T-cell (primary cell): ENCODE data around the gene ISL2. TPM values are rescaled to one million over a fixed set of nuclear protein-coding genes. Genes with fewer than 3 reads are reported as not detected.
A peak's percentile ranks its signal among the peaks of the same experiment; 100 is the strongest.

Experiments
- ATAC-seq, 4 experiments: fragments of 200-7000 bp in 3 of 4; fragments of 150-1000 bp in 1 of 4; cut with Tn5 transposase; replicated peaks in 1 of 4; 1 replicate in 3 of 4; 2 replicates in 1 of 4; pipeline ENCODE4 v1.10.0; 2021; ENCODE audit warnings: moderate library complexity in 3 of 4, mild to moderate bottlenecking in 2 of 4, moderate number of reproducible peaks in 1 of 4
- CTCF ChIA-PET, 2 donors: fragments of 300-600 bp; sonication (Branson Sonifier 250); formaldehyde crosslinking; loops; one replicate each; lab custom pipeline; 2022; ENCODE audit warnings: antibody characterized with exemption in 2 of 2; lab: Charles Lee
- POLR2A ChIA-PET, 2 donors: fragments of 300-600 bp; sonication (Branson Sonifier 250); formaldehyde crosslinking; loops; one replicate each; lab custom pipeline; 2022; ENCODE audit warnings: antibody characterized with exemption in 2 of 2; lab: Charles Lee
- DNase-seq, 35 experiments: peaks; one replicate each; pipeline versions ENCODE4 v3.0.0 to v3.0.0-alpha.2; 2013 to 2023
- H3K27ac ChIP-seq: one replicate; pipeline ENCODE4 v1.5.1; 2013; ENCODE audit warnings: low read length
- H3K27me3 ChIP-seq, 2 experiments: replicated peaks in 1 of 2; 1 replicate in 1 of 2; 2 replicates in 1 of 2; pipeline versions ENCODE4 v1.6.1 to v1.7.0; 2013; ENCODE audit warnings: low read length in 1 of 2, mixed read lengths in 1 of 2; ENCODE audit not compliant: control insufficient read depth in 2 of 2, insufficient read depth in 2 of 2; ENCODE audit errors: extremely low read depth in 1 of 2
- H3K36me3 ChIP-seq, 2 donors: 1 replicate in 1 of 2; 2 replicates in 1 of 2; pipeline versions ENCODE4 v1.6.1 to v1.7.0; 2013; ENCODE audit warnings: low read length in 1 of 2; ENCODE audit not compliant: control insufficient read depth in 2 of 2, insufficient read depth in 1 of 2; ENCODE audit errors: extremely low read depth in 1 of 2
- H3K4me1 ChIP-seq, 2 experiments: 1 replicate in 1 of 2; 2 replicates in 1 of 2; pipeline versions ENCODE4 v1.6.1 to v1.7.0; 2013; ENCODE audit warnings: low read length in 2 of 2, mixed read lengths in 1 of 2; ENCODE audit not compliant: insufficient read depth in 2 of 2, control insufficient read depth in 1 of 2; ENCODE audit errors: extremely low read depth in 1 of 2
- H3K4me3 ChIP-seq, 2 donors: 1 replicate in 1 of 2; 2 replicates in 1 of 2; pipeline versions ENCODE4 v1.5.1 to v1.7.0; 2013; ENCODE audit warnings: mild to moderate bottlenecking in 2 of 2, low read length in 1 of 2, moderate library complexity in 1 of 2; ENCODE audit not compliant: control insufficient read depth in 1 of 2; ENCODE audit errors: extremely low read depth in 1 of 2
- H3K9me3 ChIP-seq: 2 replicates; pipeline ENCODE4 v1.7.0; 2013
- H3K27ac Mint-ChIP-seq, 2 donors: one replicate each; pipeline ENCODE4 v1.8.0; 2020 to 2021; ENCODE audit warnings: mild to moderate bottlenecking in 2 of 2, mixed read lengths in 2 of 2
- H3K27me3 Mint-ChIP-seq, 2 donors: one replicate each; pipeline ENCODE4 v1.8.0; 2021 to 2022; ENCODE audit warnings: mixed read lengths in 2 of 2
- H3K36me3 Mint-ChIP-seq: one replicate; pipeline ENCODE4 v1.8.0; 2021; ENCODE audit warnings: mixed read lengths
- H3K4me1 Mint-ChIP-seq, 3 donors: one replicate each; pipeline ENCODE4 v1.8.0; 2020 to 2022; ENCODE audit warnings: mixed read lengths in 3 of 3, mild to moderate bottlenecking in 1 of 3
- H3K4me3 Mint-ChIP-seq, 3 donors: one replicate each; pipeline ENCODE4 v1.8.0; 2020 to 2022; ENCODE audit warnings: mild to moderate bottlenecking in 3 of 3, mixed read lengths in 3 of 3, moderate library complexity in 3 of 3
- H3K9me3 Mint-ChIP-seq, 3 donors: one replicate each; pipeline ENCODE4 v1.8.0; 2020 to 2022; ENCODE audit warnings: mixed read lengths in 3 of 3
- WGBS: methylation state at CpG from one replicate; pipeline ENCODE4 v1.1.5; 2013; ENCODE audit warnings: missing lambda C conversion rate; ENCODE audit not compliant: insufficient coverage; 5-methylcytosine and 5-hydroxymethylcytosine counted together
- total RNA-seq, 35 experiments: library from RNA in 6 of 35; stranded (reverse) in 6 of 35; fragments of 120-200 nt in 1 of 35; gene quantifications; one replicate each; pipeline versions ENCODE4 v1.2.1 to v1.2.4 and lab custom pipeline; 2013 to 2026

Gene ISL2
- total RNA-seq, 5 donors from 2014 or later (not counting 1 experiment from before 2014, with no cell fraction given) = 0.23 to 0.44 (median 0.26) TPM; not detected in 2

- ChIA-PET POLR2A (interaction anchor here in 1 of 2 donors (0.6 kb wide), 1 partner anchor 571 kb away, joined by 6 read pairs; no protein-coding TSS in a partner anchor), CTCF (interaction anchor here in 1 of 2 donors (0.6 kb wide), 1 partner anchor 44 kb away, joined by 9 read pairs; no protein-coding TSS in a partner anchor)
- no peaks in the 10 kb centered on the region for H3K36me3 Mint-ChIP-seq
- Histone ChIP-seq H3K4me1 (peaks cover 31 to 57% of the 10 kb centered on the region in 2 experiments), H3K9me3 (no peaks in the 10 kb centered on the region), H3K27me3 (peaks cover 22 to 85% of the 10 kb centered on the region in 2 experiments), H3K27ac (no peak overlapping the region), H3K36me3 (no peaks in the 10 kb centered on the region), H3K4me3 (peak overlapping the region; percentile 41 to 71)
- no peak for ATAC-seq
- peaks cover 68 to 79% of the 10 kb centered on the region in 2 donors for H3K27me3 Mint-ChIP-seq
- WGBS = 10% methylated on average over 23 of the region's 39 CpGs
- H3K4me1 Mint-ChIP-seq = peaks cover 46 to 49% (median 48%) of the 10 kb centered on the region in 3 donors
- peak overlapping the region; percentile 61 to 70 (median 67) for H3K4me3 Mint-ChIP-seq
- DNase-seq = peak in 1 of 35 experiments; percentile 33
- H3K9me3 Mint-ChIP-seq = no peaks in the 10 kb centered on the region
- peak overlapping the region in 1 of 2 donors; percentile 83 for H3K27ac Mint-ChIP-seq
These were observed 993 bp upstream of the ISL2 start for GRCh38 chr15:76335307-76336253.

GRCh38 chr15:76337059-76337695 lies 604 bp downstream of the ISL2 start:
- Mint-ChIP-seq H3K4me1 (peaks cover 56 to 63% (median 59%) of the 10 kb centered on the region in 3 donors), H3K9me3 (no peaks in the 10 kb centered on the region), H3K4me3 (peak overlapping the region; percentile 62 to 70 (median 67)), H3K27me3 (peaks cover 69 to 90% of the 10 kb centered on the region in 2 donors), H3K27ac (peak overlapping the region in 1 of 2 donors; percentile 21), H3K36me3 (no peaks in the 10 kb centered on the region)
- H3K4me3 ChIP-seq = peak overlapping the region; percentile 41 to 71
- CTCF ChIA-PET = no interaction called here
- H3K36me3 ChIP-seq = no peaks in the 10 kb centered on the region
- H3K27me3 ChIP-seq = peaks cover 26 to 98% of the 10 kb centered on the region in 2 experiments
- peaks cover 37 to 73% of the 10 kb centered on the region in 2 experiments for H3K4me1 ChIP-seq
- DNase-seq (peak in 2 of 35 experiments; percentile 10 to 46), ATAC-seq (no peak)
- 12% methylated on average over 9 of the region's 25 CpGs for WGBS
- H3K27ac ChIP-seq = no peak overlapping the region
- POLR2A ChIA-PET = interaction anchor here in 1 of 2 donors (0.6 kb wide), 1 partner anchor 1985 kb away, joined by 8 read pairs; no protein-coding TSS in a partner anchor
- no peaks in the 10 kb centered on the region for H3K9me3 ChIP-seq

- CTCF ChIA-PET = no interaction called here
- Histone ChIP-seq H3K4me1 (peaks cover 38 to 79% of the 10 kb centered on the region in 2 experiments), H3K27ac (no peak overlapping the region), H3K27me3 (peaks cover 26 to 97% of the 10 kb centered on the region in 2 experiments), H3K9me3 (no peaks in the 10 kb centered on the region), H3K36me3 (no peaks in the 10 kb centered on the region), H3K4me3 (peak overlapping the region in 1 of 2 donors; percentile 56)
- H3K36me3 Mint-ChIP-seq = no peaks in the 10 kb centered on the region
- H3K27ac Mint-ChIP-seq = no peak overlapping the region
- ATAC-seq = peak in 3 of 4 experiments; percentile 17 to 37 (median 17)
- peaks cover 64 to 85% of the 10 kb centered on the region in 2 donors for H3K27me3 Mint-ChIP-seq
- 6% methylated on average over 89 of the region's 89 CpGs for WGBS
- H3K4me3 Mint-ChIP-seq = peak overlapping the region in 2 of 3 donors; percentile 70 to 94
- peak in 5 of 35 experiments; percentile 11 to 49 (median 24) for DNase-seq
- no peaks in the 10 kb centered on the region for H3K9me3 Mint-ChIP-seq
- POLR2A ChIA-PET = no interaction called here
- peaks cover 56 to 64% (median 60%) of the 10 kb centered on the region in 3 donors for H3K4me1 Mint-ChIP-seq
These were observed 1.3 kb downstream of the ISL2 start for GRCh38 chr15:76337696-76338485.

DNA sequence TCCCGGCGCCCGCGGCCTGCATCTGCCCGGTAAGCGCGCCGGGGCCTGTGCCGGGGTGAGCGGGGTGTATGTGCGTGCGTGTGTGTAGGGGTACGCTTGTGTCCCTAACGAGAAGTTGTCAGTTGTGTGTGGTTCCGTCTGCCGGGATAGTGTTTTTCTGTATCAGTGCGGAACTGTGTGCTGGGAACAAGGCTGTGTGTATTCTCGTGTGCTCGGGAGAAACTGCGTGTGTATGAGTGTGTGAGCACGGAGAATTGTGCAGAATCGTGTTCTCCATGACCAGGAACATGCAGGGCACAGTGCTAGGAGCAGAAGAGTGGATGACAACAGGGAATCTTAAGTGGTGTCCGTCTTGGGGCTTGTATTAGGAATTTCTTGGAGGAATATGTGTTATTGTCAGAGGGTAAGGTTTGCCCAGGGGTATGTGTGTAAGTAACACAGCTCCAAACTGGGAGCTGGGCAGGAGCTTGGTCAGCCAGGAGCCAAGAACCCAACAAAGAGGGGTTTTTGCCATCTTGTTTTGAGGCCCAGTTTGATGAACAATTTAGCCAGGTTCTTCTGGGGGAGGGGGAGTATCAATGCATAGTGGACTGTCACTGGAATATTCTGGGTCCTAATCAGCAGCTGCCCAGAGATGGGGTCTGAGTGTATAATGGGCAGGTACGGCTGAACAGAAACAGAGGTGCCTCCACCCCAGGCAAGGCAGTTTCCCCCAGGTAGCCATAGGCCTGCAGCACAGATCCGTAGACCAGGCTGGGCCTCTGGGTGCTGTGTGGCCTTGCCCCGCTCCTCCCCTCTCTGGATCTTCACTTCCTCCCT lies 2.1 kb downstream of the ISL2 start:
- peaks cover 30 to 98% of the 10 kb centered on the region in 2 experiments for H3K27me3 ChIP-seq
- H3K4me3 ChIP-seq = peak overlapping the region in 1 of 2 donors; percentile 56
- no peaks in the 10 kb centered on the region for H3K9me3 Mint-ChIP-seq
- H3K4me1 Mint-ChIP-seq = peaks cover 63 to 71% (median 63%) of the 10 kb centered on the region in 3 donors
- H3K27me3 Mint-ChIP-seq = peaks cover 66 to 85% of the 10 kb centered on the region in 2 donors
- peak overlapping the region; percentile 42 to 94 (median 80) for H3K4me3 Mint-ChIP-seq
- peak overlapping the region in 1 of 2 donors; percentile 12 for H3K27ac Mint-ChIP-seq
- ATAC-seq (no peak), DNase-seq (no peak)
- ChIA-PET POLR2A (no interaction called here), CTCF (no interaction called here)
- WGBS = 21% methylated on average over 23 of the region's 26 CpGs
- H3K36me3 Mint-ChIP-seq = no peaks in the 10 kb centered on the region
- H3K36me3 ChIP-seq = no peaks in the 10 kb centered on the region
- peaks cover 38 to 86% of the 10 kb centered on the region in 2 experiments for H3K4me1 ChIP-seq
- H3K27ac ChIP-seq = no peak overlapping the region
- no peaks in the 10 kb centered on the region for H3K9me3 ChIP-seq
